ENCODE data around the gene AFAP1. TPM values are rescaled to one million over a fixed set of nuclear protein-coding genes. Genes with fewer than 3 reads are reported as not detected.

The AFAP1 gene
- total RNA-seq, 1 donor from 2014 or later, result 57.6 TPM

GRCh38 chr4:7759216-7759615 lies 180.4 kb downstream of the AFAP1 start:
- intact Hi-C loops (cut with micrococcal nuclease), result loop anchor here (5.0 kb wide), 1 partner anchor 98 kb away; no protein-coding TSS in a partner anchor
- H3K27me3 Mint-ChIP-seq (ENCODE audit: low read depth), result no peaks in the 10 kb centered on the region
- DNase-seq (ENCODE audit: low spot score), result peak; percentile 67

GRCh38 chr4:7758476-7758875 lies 181.2 kb downstream of the AFAP1 start:
- no peaks in the 10 kb centered on the region for H3K27me3 Mint-ChIP-seq (ENCODE audit: low read depth)
- no peaks in the 10 kb centered on the region for H3K9me3 Mint-ChIP-seq
- intact Hi-C loops (cut with micrococcal nuclease), result loop anchor here (5.0 kb wide), 1 partner anchor 99 kb away; no protein-coding TSS in a partner anchor
- H3K4me1 Mint-ChIP-seq (ENCODE audit: low read depth), result peaks cover 25% of the 10 kb centered on the region
- DNase-seq (ENCODE audit: low spot score), result no peak
- H3K36me3 Mint-ChIP-seq (ENCODE audit: low read depth), result peaks cover 15% of the 10 kb centered on the region
- H3K4me3 Mint-ChIP-seq (ENCODE audit: low read depth), result peak overlapping the region; percentile 14
- H3K27ac Mint-ChIP-seq, result peak overlapping the region; percentile 20

More at GRCh38 chr4:7759216-7759615, 180.4 kb downstream of the AFAP1 start:
- Mint-ChIP-seq H3K36me3 (ENCODE audit: low read depth) (peaks cover 15% of the 10 kb centered on the region), H3K27ac (peak overlapping the region; percentile 78), H3K4me1 (ENCODE audit: low read depth) (peaks cover 25% of the 10 kb centered on the region), H3K9me3 (no peaks in the 10 kb centered on the region), H3K4me3 (ENCODE audit: low read depth) (peak overlapping the region; percentile 72)

- Mint-ChIP-seq H3K27ac (peak overlapping the region; percentile 20), H3K4me1 (ENCODE audit: low read depth) (peaks cover 25% of the 10 kb centered on the region), H3K27me3 (ENCODE audit: low read depth) (no peaks in the 10 kb centered on the region), H3K36me3 (ENCODE audit: low read depth) (peaks cover 12% of the 10 kb centered on the region), H3K4me3 (ENCODE audit: low read depth) (no peak overlapping the region), H3K9me3 (no peaks in the 10 kb centered on the region)
- DNase-seq (ENCODE audit: low spot score), result no peak
- intact Hi-C loops (cut with micrococcal nuclease), result loop anchor here (5.0 kb wide), 1 partner anchor 100 kb away; no protein-coding TSS in a partner anchor
Observed at GRCh38 chr4:7757501-7758471, 181.9 kb downstream of the AFAP1 start.

- intact Hi-C loops (cut with micrococcal nuclease), result loop anchor here (5.0 kb wide), 1 partner anchor 101 kb away; no protein-coding TSS in a partner anchor
Observed at GRCh38 chr4:7756561-7757355, 182.9 kb downstream of the AFAP1 start.

GRCh38 chr4:7756071-7756470 lies 183.6 kb downstream of the AFAP1 start:
- no peak for DNase-seq (ENCODE audit: low spot score)
- Mint-ChIP-seq H3K27me3 (ENCODE audit: low read depth) (no peaks in the 10 kb centered on the region), H3K4me3 (ENCODE audit: low read depth) (no peak overlapping the region), H3K36me3 (ENCODE audit: low read depth) (peaks cover 4% of the 10 kb centered on the region), H3K27ac (no peak overlapping the region), H3K4me1 (ENCODE audit: low read depth) (peaks cover 18% of the 10 kb centered on the region), H3K9me3 (no peaks in the 10 kb centered on the region)
- intact Hi-C loops (cut with micrococcal nuclease), result loop anchor here (5.0 kb wide), 1 partner anchor 101 kb away; no protein-coding TSS in a partner anchor

More at GRCh38 chr4:7756561-7757355, 182.9 kb downstream of the AFAP1 start:
- H3K27me3 Mint-ChIP-seq (ENCODE audit: low read depth), result no peaks in the 10 kb centered on the region
- DNase-seq (ENCODE audit: low spot score), result no peak
- peaks cover 22% of the 10 kb centered on the region for H3K4me1 Mint-ChIP-seq (ENCODE audit: low read depth)
- H3K9me3 Mint-ChIP-seq, result no peaks in the 10 kb centered on the region
- H3K36me3 Mint-ChIP-seq (ENCODE audit: low read depth), result peaks cover 8% of the 10 kb centered on the region
- no peak overlapping the region for H3K4me3 Mint-ChIP-seq (ENCODE audit: low read depth)
- H3K27ac Mint-ChIP-seq, result no peak overlapping the region

- Mint-ChIP-seq H3K36me3 (ENCODE audit: low read depth) (peaks cover 4% of the 10 kb centered on the region), H3K27me3 (ENCODE audit: low read depth) (no peaks in the 10 kb centered on the region), H3K4me3 (ENCODE audit: low read depth) (no peak overlapping the region), H3K27ac (no peak overlapping the region), H3K4me1 (ENCODE audit: low read depth) (peaks cover 18% of the 10 kb centered on the region), H3K9me3 (no peaks in the 10 kb centered on the region)
- no peak for DNase-seq (ENCODE audit: low spot score)
- intact Hi-C loops (cut with micrococcal nuclease), result loop anchor here (5.0 kb wide), 1 partner anchor 102 kb away; no protein-coding TSS in a partner anchor
Observed at GRCh38 chr4:7755561-7755960, 184.1 kb downstream of the AFAP1 start.

GRCh38 chr4:7754565-7755262 lies 184.9 kb downstream of the AFAP1 start:
- Mint-ChIP-seq H3K27ac (no peak overlapping the region), H3K27me3 (ENCODE audit: low read depth) (no peaks in the 10 kb centered on the region), H3K4me1 (ENCODE audit: low read depth) (peaks cover 15% of the 10 kb centered on the region), H3K4me3 (ENCODE audit: low read depth) (no peak overlapping the region), H3K36me3 (ENCODE audit: low read depth) (peaks cover 4% of the 10 kb centered on the region), H3K9me3 (no peaks in the 10 kb centered on the region)
- DNase-seq (ENCODE audit: low spot score), result no peak
- intact Hi-C loops (cut with micrococcal nuclease), result loop anchor here (5.0 kb wide), 1 partner anchor 103 kb away; no protein-coding TSS in a partner anchor

- no peaks in the 10 kb centered on the region for H3K36me3 Mint-ChIP-seq (ENCODE audit: low read depth)
- no peak overlapping the region for H3K4me3 Mint-ChIP-seq (ENCODE audit: low read depth)
- intact Hi-C loops (cut with micrococcal nuclease), result no loop called here
- DNase-seq (ENCODE audit: low spot score), result no peak
- H3K27ac Mint-ChIP-seq, result no peak overlapping the region
- H3K27me3 Mint-ChIP-seq (ENCODE audit: low read depth), result no peaks in the 10 kb centered on the region
- H3K9me3 Mint-ChIP-seq, result no peaks in the 10 kb centered on the region
- H3K4me1 Mint-ChIP-seq (ENCODE audit: low read depth), result peaks cover 14% of the 10 kb centered on the region
Observed at GRCh38 chr4:7753931-7754465, 185.7 kb downstream of the AFAP1 start.

- Mint-ChIP-seq H3K4me3 (ENCODE audit: low read depth) (no peak overlapping the region), H3K27me3 (ENCODE audit: low read depth) (no peaks in the 10 kb centered on the region), H3K9me3 (no peaks in the 10 kb centered on the region), H3K4me1 (ENCODE audit: low read depth) (peaks cover 10% of the 10 kb centered on the region), H3K36me3 (ENCODE audit: low read depth) (no peaks in the 10 kb centered on the region), H3K27ac (no peak overlapping the region)
- intact Hi-C loops (cut with micrococcal nuclease), result no loop called here
- no peak for DNase-seq (ENCODE audit: low spot score)
Observed at GRCh38 chr4:7753271-7753670, 186.4 kb downstream of the AFAP1 start.

GRCh38 chr4:7752649-7753048 lies 187.0 kb downstream of the AFAP1 start:
- Mint-ChIP-seq H3K36me3 (ENCODE audit: low read depth) (no peaks in the 10 kb centered on the region), H3K9me3 (no peaks in the 10 kb centered on the region), H3K4me1 (ENCODE audit: low read depth) (peaks cover 6% of the 10 kb centered on the region), H3K27ac (no peak overlapping the region), H3K4me3 (ENCODE audit: low read depth) (no peak overlapping the region), H3K27me3 (ENCODE audit: low read depth) (no peaks in the 10 kb centered on the region)
- DNase-seq (ENCODE audit: low spot score), result no peak
- intact Hi-C loops (cut with micrococcal nuclease), result no loop called here

GRCh38 chr4:7750972-7751371 lies 188.7 kb downstream of the AFAP1 start:
- H3K4me3 Mint-ChIP-seq (ENCODE audit: low read depth), result no peak overlapping the region
- no peaks in the 10 kb centered on the region for H3K27me3 Mint-ChIP-seq (ENCODE audit: low read depth)
- H3K27ac Mint-ChIP-seq, result no peak overlapping the region
- no peak for DNase-seq (ENCODE audit: low spot score)
- intact Hi-C loops (cut with micrococcal nuclease), result no loop called here
- no peaks in the 10 kb centered on the region for H3K36me3 Mint-ChIP-seq (ENCODE audit: low read depth)
- H3K4me1 Mint-ChIP-seq (ENCODE audit: low read depth), result peaks cover 6% of the 10 kb centered on the region
- no peaks in the 10 kb centered on the region for H3K9me3 Mint-ChIP-seq

GRCh38 chr4:7750523-7750922 lies 189.1 kb downstream of the AFAP1 start:
- no peak overlapping the region for H3K27ac Mint-ChIP-seq
- H3K4me1 Mint-ChIP-seq (ENCODE audit: low read depth), result peaks cover 6% of the 10 kb centered on the region
- intact Hi-C loops (cut with micrococcal nuclease), result no loop called here

More at GRCh38 chr4:7750523-7750922, 189.1 kb downstream of the AFAP1 start:
- H3K9me3 Mint-ChIP-seq, result no peaks in the 10 kb centered on the region
- no peaks in the 10 kb centered on the region for H3K27me3 Mint-ChIP-seq (ENCODE audit: low read depth)
- no peak overlapping the region for H3K4me3 Mint-ChIP-seq (ENCODE audit: low read depth)
- DNase-seq (ENCODE audit: low spot score), result no peak
- no peaks in the 10 kb centered on the region for H3K36me3 Mint-ChIP-seq (ENCODE audit: low read depth)

Measured in activated T-helper 2 cell treated with anti-CD3 and anti-CD28 coated beads, Interferon-gamma antibody, Interleukin-2, Interleukin-4, amounts not matched to agents 10 μg/mL and 5 μg/mL and 100 μg/mL, durations not matched to agents 14 hours and 24 hours and 36 hours (primary cell).